Astrocyte (in vitro differentiated cells and primary cell): Measurements from ENCODE around the gene HELQ.

Source experiments
- EZH2 ChIP-seq: IDR thresholded peaks from 2 replicates; pipeline ENCODE4 v1.6.1; 2012; ENCODE audit warnings: mild to moderate bottlenecking, low read length, inconsistent platforms; ENCODE audit not compliant: insufficient read depth
- TF ChIP-seq, protein P1 (sequence below): IDR thresholded peaks from 2 replicates; pipeline ENCODE4 v1.5.1; 2011; ENCODE audit warnings: low read depth, mild to moderate bottlenecking, inconsistent platforms, low read length, moderate library complexity; ENCODE audit not compliant: insufficient read depth

DNA sequence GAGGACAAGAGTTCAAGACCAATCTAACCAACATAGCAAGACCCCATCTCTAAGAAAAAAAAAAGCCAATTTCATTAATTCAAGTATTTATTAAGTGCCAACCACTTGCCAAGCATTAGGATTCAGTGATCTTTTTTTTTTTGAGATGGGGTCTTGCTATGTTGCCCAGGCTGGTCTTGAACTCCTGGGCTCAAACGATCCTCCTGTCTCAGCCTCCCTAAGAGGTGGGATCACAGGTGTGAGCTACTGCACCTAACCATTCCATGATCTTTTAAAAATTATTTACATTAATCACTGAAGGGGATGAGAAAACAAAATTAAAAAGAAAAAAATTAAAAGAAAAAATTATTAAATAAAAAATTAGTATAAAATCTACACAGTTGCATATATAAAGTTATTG is 24.4 kb downstream of the HELQ start:
- TF ChIP-seq, protein P1, sequence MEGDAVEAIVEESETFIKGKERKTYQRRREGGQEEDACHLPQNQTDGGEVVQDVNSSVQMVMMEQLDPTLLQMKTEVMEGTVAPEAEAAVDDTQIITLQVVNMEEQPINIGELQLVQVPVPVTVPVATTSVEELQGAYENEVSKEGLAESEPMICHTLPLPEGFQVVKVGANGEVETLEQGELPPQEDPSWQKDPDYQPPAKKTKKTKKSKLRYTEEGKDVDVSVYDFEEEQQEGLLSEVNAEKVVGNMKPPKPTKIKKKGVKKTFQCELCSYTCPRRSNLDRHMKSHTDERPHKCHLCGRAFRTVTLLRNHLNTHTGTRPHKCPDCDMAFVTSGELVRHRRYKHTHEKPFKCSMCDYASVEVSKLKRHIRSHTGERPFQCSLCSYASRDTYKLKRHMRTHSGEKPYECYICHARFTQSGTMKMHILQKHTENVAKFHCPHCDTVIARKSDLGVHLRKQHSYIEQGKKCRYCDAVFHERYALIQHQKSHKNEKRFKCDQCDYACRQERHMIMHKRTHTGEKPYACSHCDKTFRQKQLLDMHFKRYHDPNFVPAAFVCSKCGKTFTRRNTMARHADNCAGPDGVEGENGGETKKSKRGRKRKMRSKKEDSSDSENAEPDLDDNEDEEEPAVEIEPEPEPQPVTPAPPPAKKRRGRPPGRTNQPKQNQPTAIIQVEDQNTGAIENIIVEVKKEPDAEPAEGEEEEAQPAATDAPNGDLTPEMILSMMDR = no peak
- no peak for TF ChIP-seq EZH2
